Measurements from ENCODE around the gene CERS5.
"Not testable (repeated sequence)": the region's sequence is repeated elsewhere in the genome, so short reads cannot be mapped to it uniquely, and the experiment has no call there.

Gene CERS5

GRCh38 chr12:50187084-50187900, 20.1 kb upstream of the CERS5 start:
- peak; percentile 67 for DNase-seq (ENCODE audit: low spot score)

- peak; percentile 41 for DNase-seq (ENCODE audit: low spot score)
These were observed 19.5 kb upstream of the CERS5 start for GRCh38 chr12:50186681-50187080.

GRCh38 chr12:50185970-50186663, 18.9 kb upstream of the CERS5 start:
- DNase-seq (ENCODE audit: low spot score): peak; percentile 13

DNA sequence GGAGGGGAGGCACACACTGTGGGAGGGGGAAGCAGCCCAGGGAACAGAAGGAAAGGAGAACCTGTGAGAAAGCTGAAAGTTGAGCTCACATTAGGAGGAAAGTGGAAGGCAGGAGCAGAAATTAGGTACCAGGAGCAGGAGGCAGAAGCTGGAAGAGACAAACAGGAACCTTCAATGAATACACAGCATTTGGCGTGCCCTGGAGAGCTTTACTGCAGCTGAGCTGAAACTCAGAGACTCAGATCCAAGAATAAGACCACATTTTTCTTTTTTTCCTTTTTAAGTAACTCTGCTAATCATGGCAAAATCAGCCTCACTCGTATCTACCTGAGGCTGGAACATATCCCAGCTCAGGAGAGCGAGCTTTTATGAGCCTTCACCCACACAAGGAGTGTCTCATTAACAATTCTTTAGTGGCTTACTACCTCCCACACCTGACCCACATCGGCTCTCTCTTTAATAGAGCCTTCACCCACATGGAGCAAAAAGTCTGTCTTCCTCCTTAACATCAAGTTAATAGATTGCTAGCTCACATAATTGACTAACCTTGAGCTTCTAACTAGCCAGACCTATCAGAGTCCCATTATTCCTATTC, 18.2 kb upstream of the CERS5 start:
- DNase-seq (ENCODE audit: low spot score): no peak

DNA sequence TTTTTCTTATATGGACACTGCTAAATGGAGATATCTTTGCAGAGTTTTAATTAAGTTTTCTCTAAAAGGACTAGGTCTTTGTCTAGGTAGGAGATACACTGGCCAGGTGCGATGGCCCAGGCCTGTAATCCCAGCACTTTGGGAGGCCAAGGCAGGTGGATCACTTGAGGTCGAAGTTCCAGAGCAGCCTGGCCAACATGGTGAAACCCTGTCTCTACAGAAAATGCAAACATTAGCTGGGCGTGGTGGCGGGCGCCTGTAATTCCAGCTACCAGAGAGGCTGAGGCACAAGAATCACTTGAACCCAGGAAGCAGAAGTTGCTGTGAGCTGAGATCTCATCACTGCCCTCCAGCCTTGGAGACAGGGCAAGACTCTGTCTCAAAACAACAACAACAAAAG, 17.1 kb upstream of the CERS5 start:
- no peak for DNase-seq (ENCODE audit: low spot score)

DNA sequence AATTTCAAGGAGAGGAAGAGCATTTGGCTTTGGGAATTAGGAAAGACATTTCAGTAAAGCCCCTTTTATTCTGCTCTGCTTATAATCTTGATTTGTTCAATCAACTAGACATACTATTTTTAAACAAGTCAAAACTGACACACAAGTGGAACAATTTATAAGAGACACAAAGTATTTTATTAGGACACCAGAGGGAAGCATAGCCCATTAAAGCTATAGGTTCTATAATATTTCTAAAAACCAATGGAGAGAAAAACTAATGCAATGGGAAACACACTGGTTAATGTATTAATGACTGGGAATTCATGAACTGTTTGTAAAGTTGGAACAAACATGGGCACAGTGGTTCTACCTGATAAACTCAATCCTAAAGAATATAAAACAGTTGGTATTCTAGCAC, 15.3 kb upstream of the CERS5 start:
- DNase-seq (ENCODE audit: low spot score): no peak

DNA sequence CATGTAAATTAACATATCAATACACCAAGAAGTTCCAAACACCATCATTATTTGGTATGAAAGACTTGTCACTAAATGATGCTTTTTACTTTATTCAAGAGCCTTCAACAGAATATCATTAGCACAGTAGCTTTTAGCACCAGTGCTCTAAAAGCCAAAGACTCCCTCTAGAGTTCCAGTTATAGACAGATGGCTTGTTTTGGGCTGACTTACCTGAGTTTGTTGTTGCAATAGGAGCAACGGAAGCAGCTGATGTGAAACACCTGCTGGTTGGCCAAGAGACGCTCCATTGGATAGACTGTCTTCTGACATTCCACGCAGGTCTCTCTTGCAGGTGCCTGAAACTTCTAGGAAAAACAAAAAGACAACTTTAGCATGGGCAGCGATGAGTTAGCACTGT, 14.5 kb upstream of the CERS5 start:
- no peak for DNase-seq (ENCODE audit: low spot score)

- DNase-seq (ENCODE audit: low spot score): no peak
These were observed 8.5 kb upstream of the CERS5 start for GRCh38 chr12:50175716-50176026.

GRCh38 chr12:50174971-50175715, 8.0 kb upstream of the CERS5 start:
- peak; percentile 32 for DNase-seq (ENCODE audit: low spot score)

DNA sequence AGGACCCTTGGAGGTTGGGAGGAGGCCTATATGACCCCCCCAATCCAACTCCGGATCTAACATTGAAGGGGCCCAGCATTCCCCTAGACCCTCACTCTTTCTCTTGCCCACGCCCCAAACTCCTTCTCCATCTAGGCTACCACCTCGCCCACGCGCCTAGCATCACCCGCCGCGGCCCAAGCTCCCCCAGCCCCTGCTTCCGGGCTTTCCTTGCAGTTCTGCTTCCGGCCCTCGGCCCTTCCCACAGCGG, 445 bp downstream of the CERS5 start:
- no peak for DNase-seq (ENCODE audit: low spot score)

- DNase-seq (ENCODE audit: low spot score): no peak
These were observed 2.2 kb downstream of the CERS5 start for GRCh38 chr12:50164963-50165362.

- DNase-seq (ENCODE audit: low spot score): no peak
These were observed 4.9 kb downstream of the CERS5 start for GRCh38 chr12:50162230-50162629.

GRCh38 chr12:50160643-50161042, 6.5 kb downstream of the CERS5 start:
- DNase-seq (ENCODE audit: low spot score): no peak

DNA sequence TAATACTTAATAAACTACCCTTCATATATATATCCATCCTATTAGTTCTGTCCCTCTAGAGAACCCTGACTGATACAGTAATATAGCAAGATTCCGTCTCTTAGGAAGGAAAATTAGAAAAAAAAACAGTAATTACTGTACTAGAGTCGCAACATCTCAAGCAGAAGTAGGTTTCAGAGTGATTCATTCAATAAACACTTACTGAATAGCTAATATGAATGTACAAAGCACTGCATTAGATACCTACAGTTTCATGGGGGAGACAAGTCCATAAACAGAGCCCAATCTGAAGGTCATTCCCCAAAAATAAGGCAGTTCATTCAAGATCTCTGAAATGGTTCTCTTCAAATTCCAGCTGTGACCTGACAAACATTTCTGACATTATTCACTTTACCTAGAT, 9.9 kb downstream of the CERS5 start:
- DNase-seq (ENCODE audit: low spot score): no peak

DNA sequence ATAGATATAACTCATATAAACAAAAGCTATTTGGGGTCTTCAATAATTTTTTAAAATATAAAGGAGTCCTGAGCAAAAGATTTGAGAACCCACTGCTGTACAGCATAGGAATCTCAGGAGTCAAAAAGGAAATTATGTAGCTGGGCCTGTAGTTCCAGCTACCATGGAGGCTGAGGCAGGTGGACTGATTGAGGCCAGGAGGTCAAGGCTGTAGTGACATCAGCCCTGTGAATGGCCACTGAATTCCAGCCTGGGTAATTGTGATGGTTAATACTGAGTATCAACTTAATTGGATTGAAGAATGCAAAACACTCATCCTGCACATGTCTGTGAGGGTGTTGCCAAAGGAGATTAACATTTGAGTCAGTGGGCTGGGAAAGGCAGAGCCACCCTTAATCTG, 10.5 kb downstream of the CERS5 start:
- no peak for DNase-seq (ENCODE audit: low spot score)

DNA sequence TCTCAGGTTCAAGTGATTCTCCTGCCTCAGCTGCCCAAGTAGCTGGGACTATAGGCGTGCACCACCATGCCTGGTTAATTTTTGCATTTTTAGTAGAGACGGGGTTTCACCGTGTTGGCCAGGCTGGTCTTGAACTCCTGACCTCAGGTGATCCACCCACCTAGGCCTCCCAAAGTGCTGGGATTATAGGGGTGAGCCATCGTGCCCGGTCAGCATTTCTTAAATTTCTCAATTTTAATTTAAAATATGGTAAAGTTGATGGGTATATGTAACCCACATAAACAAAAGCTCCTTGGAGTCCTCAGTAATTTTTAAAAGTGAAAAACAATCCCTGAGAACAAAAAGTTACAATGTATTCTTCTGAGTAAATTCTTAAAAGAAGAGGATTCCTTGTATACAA, 12.2 kb downstream of the CERS5 start:
- DNase-seq (ENCODE audit: low spot score): not testable (repeated sequence)

DNA sequence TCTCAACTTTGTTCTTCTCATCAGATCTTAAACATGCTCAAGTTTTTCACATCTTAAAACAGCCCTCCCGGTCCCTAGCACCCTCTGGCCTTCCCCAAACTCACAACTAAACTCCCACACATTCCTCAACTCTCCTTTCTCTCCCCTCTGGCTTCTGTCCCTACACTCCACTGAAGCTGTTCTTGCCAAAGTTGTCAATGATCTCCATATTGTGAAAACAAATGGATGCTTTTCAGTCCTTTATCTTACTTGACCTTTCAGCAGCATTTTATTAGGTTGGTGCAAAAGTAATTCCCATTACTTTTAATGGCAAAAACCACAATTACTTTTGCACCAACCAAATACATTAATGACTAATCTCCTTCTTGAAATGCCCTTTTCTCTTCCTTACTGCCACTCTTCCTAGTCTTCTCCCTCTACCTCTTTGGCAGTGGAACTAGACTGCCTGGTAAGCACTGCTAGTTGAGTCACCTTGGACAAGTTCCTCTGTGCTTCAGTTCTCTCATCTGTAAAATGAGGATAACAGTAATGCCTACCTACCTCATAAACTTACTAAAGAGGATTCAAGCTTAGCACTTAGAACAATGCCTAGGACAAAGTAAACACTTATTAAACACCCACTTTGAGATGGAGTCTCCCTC, 16.0 kb downstream of the CERS5 start:
- DNase-seq (ENCODE audit: low spot score): no peak

- no peak for DNase-seq (ENCODE audit: low spot score)
These were observed 17.9 kb downstream of the CERS5 start for GRCh38 chr12:50149311-50149710.

GRCh38 chr12:50148011-50148410, 19.2 kb downstream of the CERS5 start:
- DNase-seq (ENCODE audit: low spot score): not testable (repeated sequence)

DNA sequence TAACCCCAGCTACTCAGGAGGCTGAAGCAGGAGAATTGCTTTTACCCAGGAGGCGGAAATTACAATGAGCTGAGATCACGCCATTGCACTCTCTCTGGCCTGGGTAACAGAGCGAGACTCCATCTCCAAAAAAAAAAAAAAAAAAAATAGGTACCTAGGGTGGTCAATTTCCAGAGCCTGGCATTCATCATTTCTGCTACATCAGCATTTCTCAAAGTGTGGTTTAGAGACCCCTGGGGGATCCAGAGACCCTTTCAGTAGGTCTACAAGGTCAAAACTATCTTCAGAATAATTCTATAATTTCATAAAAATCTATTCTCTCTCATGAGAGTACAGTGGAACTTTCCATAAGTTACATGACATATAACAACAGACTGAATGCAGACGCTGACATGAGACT, 19.9 kb downstream of the CERS5 start:
- DNase-seq (ENCODE audit: low spot score): no peak

- no peak for DNase-seq (ENCODE audit: low spot score)
These were observed 21.7 kb downstream of the CERS5 start for GRCh38 chr12:50145439-50145838.

- no peak for DNase-seq (ENCODE audit: low spot score)
These were observed 24.2 kb downstream of the CERS5 start for GRCh38 chr12:50142993-50143392.
